Fibroblast of the aortic adventitia (primary cell): ENCODE measurements around the gene COL18A1. TPM values are rescaled to one million over a fixed set of nuclear protein-coding genes. Genes with fewer than 3 reads are reported as not detected.

Experiments used
- DNase-seq: peaks from one replicate; pipeline ENCODE4 v3.0.0-alpha.2; 2010; ENCODE audit warnings: low read depth
- H3K4me3 ChIP-seq: 2 replicates; pipeline ENCODE4 v1.5.1; 2011; ENCODE audit warnings: low read depth, mild to moderate bottlenecking, control low read depth, low read length, moderate library complexity
- CTCF ChIP-seq: IDR thresholded peaks from 2 replicates; pipeline ENCODE4 v1.5.1; 2011; ENCODE audit warnings: mild to moderate bottlenecking, low read length, control low read depth, inconsistent platforms; ENCODE audit not compliant: insufficient read depth
- total RNA-seq: library from RNA; depleted of rRNA; stranded (reverse); fragments of >200 nt; gene quantifications from 2 replicates; pipeline ENCODE4 v1.2.3, GENCODE V29; 2012; ENCODE audit warnings: low replicate concordance

COL18A1 gene
- total RNA-seq, 1 donor: 57.9 TPM

- DNase-seq: no peak
- H3K4me3 ChIP-seq: no peak overlapping the region
- no peak for TF ChIP-seq CTCF
Observed at GRCh38 chr21:45536301-45537081, 131.5 kb downstream of the COL18A1 start.

- H3K4me3 ChIP-seq: no peak overlapping the region
- DNase-seq: no peak
- TF ChIP-seq CTCF: no peak
Observed at GRCh38 chr21:45537111-45537745, 132.3 kb downstream of the COL18A1 start.

- TF ChIP-seq CTCF: no peak
- no peak overlapping the region for H3K4me3 ChIP-seq
Observed at GRCh38 chr21:45537746-45538291, 132.9 kb downstream of the COL18A1 start.

GRCh38 chr21:45538381-45539045, 133.5 kb downstream of the COL18A1 start:
- no peak overlapping the region for H3K4me3 ChIP-seq
- DNase-seq: no peak
- TF ChIP-seq CTCF: no peak

More at GRCh38 chr21:45537746-45538291, 132.9 kb downstream of the COL18A1 start:
- no peak for DNase-seq

- no peak overlapping the region for H3K4me3 ChIP-seq
- DNase-seq: no peak
- no peak for TF ChIP-seq CTCF
Observed at GRCh38 chr21:45539046-45539795, 134.3 kb downstream of the COL18A1 start.

GRCh38 chr21:45539796-45540600, 135.0 kb downstream of the COL18A1 start:
- no peak for TF ChIP-seq CTCF
- no peak overlapping the region for H3K4me3 ChIP-seq
- DNase-seq: no peak
